ENCODE results near the gene TIAM2.

The TIAM2 gene

DNA sequence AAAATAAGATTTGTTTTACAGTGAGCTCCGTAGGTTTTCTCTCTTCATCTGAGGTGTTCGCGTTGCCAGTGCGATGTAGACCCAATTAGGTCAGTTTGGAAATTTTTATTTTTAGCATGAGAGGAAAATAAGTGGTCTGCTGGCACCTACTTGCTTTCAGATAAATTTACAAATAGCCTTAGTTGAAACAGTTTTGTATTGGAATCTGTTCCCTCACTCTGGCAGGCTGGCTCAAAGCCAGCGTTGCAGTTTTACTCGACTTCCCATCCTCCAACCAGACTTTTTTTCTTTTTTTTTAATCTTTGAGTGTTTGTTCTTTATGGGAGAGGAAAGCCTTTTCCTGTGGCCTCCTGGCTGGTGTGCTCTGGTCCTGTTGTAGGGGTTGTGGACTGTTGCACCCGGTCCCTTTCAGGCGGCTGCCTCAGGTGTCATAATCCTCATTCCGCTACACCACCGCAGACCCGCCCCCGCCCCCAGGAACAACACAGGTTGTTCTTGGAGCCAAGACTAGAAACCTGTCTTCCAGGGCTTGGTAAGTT, 46.7 kb downstream of the TIAM2 start:
- no peak for TF ChIP-seq CTCF (IDR thresholded peaks at IDR 0.05; ENCODE audit: poor library complexity, severe bottlenecking)
- no peak for DNase-seq (ENCODE audit: low spot score)
- no peaks in the 10 kb centered on the region for H3K4me1 ChIP-seq (ENCODE audit: insufficient read depth, poor library complexity, severe bottlenecking)
- no peaks in the 10 kb centered on the region for H3K36me3 ChIP-seq (ENCODE audit: low read depth)
- no peaks in the 10 kb centered on the region for H3K27me3 ChIP-seq (ENCODE audit: insufficient read depth, poor library complexity, severe bottlenecking)
- no peak overlapping the region for H3K27ac ChIP-seq (ENCODE audit: poor library complexity, severe bottlenecking)
- no peaks in the 10 kb centered on the region for H3K9me3 ChIP-seq (ENCODE audit: severe bottlenecking)
- ATAC-seq (ENCODE audit: low read depth): no peak
- H3K4me3 ChIP-seq (ENCODE audit: severe bottlenecking): no peak overlapping the region

DNA sequence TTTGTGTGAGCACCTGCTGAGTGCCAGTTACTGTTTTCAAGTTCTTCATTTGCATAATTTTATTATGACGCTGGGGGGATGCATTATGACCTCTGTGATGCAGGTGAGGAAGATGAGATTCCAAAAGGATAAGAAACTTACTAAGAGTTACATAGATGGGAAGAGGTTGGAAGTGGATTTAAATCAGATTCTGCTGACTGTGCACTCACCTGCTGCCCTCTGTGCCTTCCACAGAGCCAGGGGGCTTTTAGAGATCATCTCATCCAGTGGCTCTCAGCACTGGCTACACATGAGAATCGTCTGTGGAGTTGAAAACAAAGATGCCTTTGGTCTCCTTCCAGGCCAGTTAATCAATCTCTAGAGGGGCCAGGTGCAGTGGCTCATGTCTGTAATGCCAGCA, 47.9 kb downstream of the TIAM2 start:
- Histone ChIP-seq H3K27ac (ENCODE audit: poor library complexity, severe bottlenecking) (no peak overlapping the region), H3K4me1 (ENCODE audit: insufficient read depth, poor library complexity, severe bottlenecking) (no peaks in the 10 kb centered on the region), H3K9me3 (ENCODE audit: severe bottlenecking) (no peaks in the 10 kb centered on the region), H3K27me3 (ENCODE audit: insufficient read depth, poor library complexity, severe bottlenecking) (no peaks in the 10 kb centered on the region), H3K4me3 (ENCODE audit: severe bottlenecking) (no peak overlapping the region), H3K36me3 (ENCODE audit: low read depth) (no peaks in the 10 kb centered on the region)
- DNase-seq (ENCODE audit: low spot score): no peak
- TF ChIP-seq CTCF (IDR thresholded peaks at IDR 0.05; ENCODE audit: poor library complexity, severe bottlenecking): no peak
- no peak for ATAC-seq (ENCODE audit: low read depth)

DNA sequence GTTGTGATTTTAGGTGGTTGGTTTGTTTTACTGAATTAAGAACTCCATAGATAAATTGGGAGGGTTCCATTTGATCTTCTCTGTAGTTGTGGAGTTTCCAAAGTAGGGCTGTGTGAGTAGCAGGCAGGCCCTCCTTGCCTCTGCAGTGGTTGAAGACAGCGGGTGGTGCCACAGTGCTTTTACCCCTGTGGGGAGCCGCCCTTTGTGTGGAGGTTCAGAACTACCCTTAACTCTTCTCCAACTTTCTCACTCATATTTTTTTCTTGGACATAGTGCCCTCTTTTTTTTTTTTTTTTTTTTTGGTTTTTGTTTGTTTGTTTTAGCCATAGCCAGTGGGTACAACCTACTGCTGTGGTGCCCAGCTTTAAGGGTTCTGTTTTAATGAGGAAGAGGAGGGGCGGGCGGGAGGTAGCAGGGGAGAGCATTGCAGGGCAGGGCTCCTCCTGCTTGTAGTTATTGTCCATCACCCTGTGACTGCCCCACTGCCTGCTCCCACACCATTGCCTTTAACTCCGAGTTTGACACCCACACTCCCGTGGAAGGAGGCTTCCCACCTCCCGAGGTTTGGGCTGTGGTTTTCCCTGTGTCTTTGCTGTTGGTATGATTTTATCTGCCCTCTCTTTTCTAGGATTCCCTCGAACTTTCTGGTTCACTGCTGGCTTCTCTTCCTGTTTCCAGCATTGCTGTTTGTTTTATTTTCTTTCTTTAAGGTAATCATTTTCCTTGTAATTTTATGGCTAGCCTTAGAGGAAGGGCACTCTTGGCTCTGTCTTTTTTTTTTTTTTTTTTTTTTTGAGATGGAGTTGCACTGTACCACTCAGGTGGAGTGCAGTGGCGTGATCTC, 50.7 kb downstream of the TIAM2 start:
- Histone ChIP-seq H3K9me3 (ENCODE audit: severe bottlenecking) (no peaks in the 10 kb centered on the region), H3K4me3 (ENCODE audit: severe bottlenecking) (no peak overlapping the region), H3K36me3 (ENCODE audit: low read depth) (no peaks in the 10 kb centered on the region), H3K27ac (ENCODE audit: poor library complexity, severe bottlenecking) (no peak overlapping the region), H3K27me3 (ENCODE audit: insufficient read depth, poor library complexity, severe bottlenecking) (no peaks in the 10 kb centered on the region), H3K4me1 (ENCODE audit: insufficient read depth, poor library complexity, severe bottlenecking) (no peaks in the 10 kb centered on the region)
- no peak for TF ChIP-seq CTCF (IDR thresholded peaks at IDR 0.05; ENCODE audit: poor library complexity, severe bottlenecking)
- no peak for ATAC-seq (ENCODE audit: low read depth)
- DNase-seq (ENCODE audit: low spot score): no peak

DNA sequence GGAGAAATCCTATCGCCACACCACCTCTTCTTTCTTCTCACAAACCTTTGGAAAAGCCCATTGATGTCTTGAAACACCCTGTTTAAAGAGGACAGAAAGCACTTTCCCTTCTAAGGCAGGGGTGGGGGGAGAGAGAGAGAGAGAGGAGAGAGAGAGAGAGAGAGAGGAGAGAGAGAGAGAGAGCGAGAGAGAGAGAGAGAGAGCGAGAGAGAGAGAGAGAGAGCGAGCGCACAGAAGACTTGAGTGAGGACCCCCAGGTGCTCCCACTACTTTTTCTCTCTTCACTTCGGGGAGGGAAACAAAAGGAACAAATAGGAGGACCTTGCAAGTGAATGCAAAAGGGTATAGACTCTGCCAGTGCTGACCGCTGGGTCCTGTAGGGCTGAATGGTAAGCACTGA, 52.4 kb downstream of the TIAM2 start:
- ATAC-seq (ENCODE audit: low read depth) (no peak), DNase-seq (ENCODE audit: low spot score) (no peak)
- Histone ChIP-seq H3K4me1 (ENCODE audit: insufficient read depth, poor library complexity, severe bottlenecking) (no peaks in the 10 kb centered on the region), H3K27ac (ENCODE audit: poor library complexity, severe bottlenecking) (no peak overlapping the region), H3K27me3 (ENCODE audit: insufficient read depth, poor library complexity, severe bottlenecking) (no peaks in the 10 kb centered on the region), H3K36me3 (ENCODE audit: low read depth) (no peaks in the 10 kb centered on the region), H3K4me3 (ENCODE audit: severe bottlenecking) (no peak overlapping the region), H3K9me3 (ENCODE audit: severe bottlenecking) (no peaks in the 10 kb centered on the region)
- TF ChIP-seq CTCF (IDR thresholded peaks at IDR 0.05; ENCODE audit: poor library complexity, severe bottlenecking): no peak

GRCh38 chr6:155050311-155050710, 55.2 kb downstream of the TIAM2 start:
- Histone ChIP-seq H3K27me3 (ENCODE audit: insufficient read depth, poor library complexity, severe bottlenecking) (no peaks in the 10 kb centered on the region), H3K4me3 (ENCODE audit: severe bottlenecking) (no peak overlapping the region), H3K27ac (ENCODE audit: poor library complexity, severe bottlenecking) (no peak overlapping the region), H3K36me3 (ENCODE audit: low read depth) (no peaks in the 10 kb centered on the region), H3K9me3 (ENCODE audit: severe bottlenecking) (no peaks in the 10 kb centered on the region), H3K4me1 (ENCODE audit: insufficient read depth, poor library complexity, severe bottlenecking) (no peaks in the 10 kb centered on the region)
- ATAC-seq (ENCODE audit: low read depth): no peak
- no peak for TF ChIP-seq CTCF (IDR thresholded peaks at IDR 0.05; ENCODE audit: poor library complexity, severe bottlenecking)
- no peak for DNase-seq (ENCODE audit: low spot score)
